Measurements from ENCODE around the gene MMP25. TPM values are rescaled to one million over a fixed set of nuclear protein-coding genes. Genes with fewer than 3 reads are reported as not detected.

MMP25 gene
- polyA plus RNA-seq, 1 of the 3 experiments (the other 2 are of a cell fraction) = 0.03 TPM

GRCh38 chr16:3013998-3014690, 32.2 kb upstream of the MMP25 start:
- no peaks in the 10 kb centered on the region for H3K27me3 ChIP-seq (ENCODE audit: insufficient read depth)
- TF ChIP-seq USF2 (IDR thresholded peaks at IDR 0.05; ENCODE audit: borderline replicate concordance, low read depth, low read length) (no peak), CTCF (IDR thresholded peaks at IDR 0.05) (no peak), ZBTB33 (IDR thresholded peaks at IDR 0.05; ENCODE audit: borderline replicate concordance, low read depth) (no peak), NFIC (IDR thresholded peaks at IDR 0.05; ENCODE audit: borderline replicate concordance) (no peak), FOXJ3 (CRISPR knock-in tag; IDR thresholded peaks at IDR 0.05) (no peak), RAD21 (IDR thresholded peaks at IDR 0.05; ENCODE audit: low read length) (no peak), CHD2 (IDR thresholded peaks at IDR 0.05; ENCODE audit: low read length, partially characterized antibody) (no peak)
- H2AFZ ChIP-seq (ENCODE audit: low read depth) = no peak overlapping the region
- no peaks in the 10 kb centered on the region for H3K9me2 ChIP-seq
- no peak for DNase-seq
- no peaks in the 10 kb centered on the region for H4K20me1 ChIP-seq (ENCODE audit: insufficient read depth)
- H3K79me2 ChIP-seq (ENCODE audit: insufficient read depth) = no peaks in the 10 kb centered on the region
- H3F3A ChIP-seq (replicated peaks; ENCODE audit: insufficient read depth) = no peaks in the 10 kb centered on the region
- peaks cover 0 to 6% of the 10 kb centered on the region in 2 experiments; a peak in 1 of 4 replicates for H3K4me1 ChIP-seq (ENCODE audit: control insufficient read depth in 1 of 2, insufficient read depth in 2 of 2, low read depth in 1 of 2, low read length in 1 of 2)
- H3K4me3 ChIP-seq (ENCODE audit: low read depth in 2 of 2, low read length in 1 of 2) = no peak overlapping the region
- H3K9ac ChIP-seq = no peak overlapping the region
- H3K4me2 ChIP-seq = no peak overlapping the region
- ChIA-PET CTCF (interaction anchor here (1.0 kb wide), 1 partner anchor 87 kb away, joined by 3 read pairs; no protein-coding TSS in a partner anchor), POLR2A (no interaction called here)
- H3K27ac ChIP-seq (ENCODE audit: low read depth in 2 of 2, low read length in 1 of 2) = no peak overlapping the region
- H3K36me3 ChIP-seq (replicated peaks in 1 of 2; ENCODE audit: control insufficient read depth in 1 of 2, insufficient read depth in 2 of 2, low read length in 1 of 2) = no peaks in the 10 kb centered on the region
- 73% methylated on average over 12 of the region's 12 CpGs for WGBS (ENCODE audit: low lambda C conversion rate)
- no peaks in the 10 kb centered on the region for H3K9me3 ChIP-seq

- Histone ChIP-seq H3K9me2 (no peaks in the 10 kb centered on the region), H3K9me3 (no peaks in the 10 kb centered on the region), H3F3A (replicated peaks; ENCODE audit: insufficient read depth) (no peaks in the 10 kb centered on the region), H3K9ac (no peak overlapping the region), H3K4me2 (no peak overlapping the region), H3K27me3 (ENCODE audit: insufficient read depth) (no peaks in the 10 kb centered on the region), H3K4me1 (ENCODE audit: control insufficient read depth in 1 of 2, insufficient read depth in 2 of 2, low read depth in 1 of 2, low read length in 1 of 2) (peaks cover 0 to 8% of the 10 kb centered on the region in 2 experiments; a peak in 1 of 4 replicates), H3K79me2 (ENCODE audit: insufficient read depth) (no peaks in the 10 kb centered on the region), H4K20me1 (ENCODE audit: insufficient read depth) (no peaks in the 10 kb centered on the region), H3K36me3 (replicated peaks in 1 of 2; ENCODE audit: control insufficient read depth in 1 of 2, insufficient read depth in 2 of 2, low read length in 1 of 2) (no peaks in the 10 kb centered on the region), H3K27ac (ENCODE audit: low read depth in 2 of 2, low read length in 1 of 2) (no peak overlapping the region), H2AFZ (ENCODE audit: low read depth) (no peak overlapping the region), H3K4me3 (ENCODE audit: low read depth in 2 of 2, low read length in 1 of 2) (no peak overlapping the region)
- DNase-seq = no peak
- ChIA-PET CTCF (interaction anchor here (1.0 kb wide), 1 partner anchor 88 kb away, joined by 3 read pairs; no protein-coding TSS in a partner anchor), POLR2A (no interaction called here)
- TF ChIP-seq FOXJ3 (CRISPR knock-in tag; IDR thresholded peaks at IDR 0.05) = no peak
- no peak for TF ChIP-seq TAF1 (IDR thresholded peaks at IDR 0.05; ENCODE audit: borderline replicate concordance, low read depth, low read length)
- no peak for TF ChIP-seq YY1 (IDR thresholded peaks at IDR 0.05; ENCODE audit: low read depth)
- no peak for TF ChIP-seq ZBTB33 (IDR thresholded peaks at IDR 0.05; ENCODE audit: borderline replicate concordance, low read depth)
- WGBS (ENCODE audit: low lambda C conversion rate) = 97% methylated on average over 6 of the region's 6 CpGs
Measured at GRCh38 chr16:3014971-3015370, 31.4 kb upstream of the MMP25 start.

Data from SK-N-SH (cell line).